Raji (cell line): Measurements from ENCODE around the gene FUT2.

Experiments
- POLR2A ChIP-seq: IDR thresholded peaks from 2 replicates; pipeline ENCODE4 v1.6.1; 2011; ENCODE audit warnings: low read depth, low read length, control low read depth; ENCODE audit not compliant: insufficient read depth

The FUT2 gene

GRCh38 chr19:48750351-48750750, 54.6 kb downstream of the FUT2 start:
- TF ChIP-seq POLR2A, result no peak

DNA sequence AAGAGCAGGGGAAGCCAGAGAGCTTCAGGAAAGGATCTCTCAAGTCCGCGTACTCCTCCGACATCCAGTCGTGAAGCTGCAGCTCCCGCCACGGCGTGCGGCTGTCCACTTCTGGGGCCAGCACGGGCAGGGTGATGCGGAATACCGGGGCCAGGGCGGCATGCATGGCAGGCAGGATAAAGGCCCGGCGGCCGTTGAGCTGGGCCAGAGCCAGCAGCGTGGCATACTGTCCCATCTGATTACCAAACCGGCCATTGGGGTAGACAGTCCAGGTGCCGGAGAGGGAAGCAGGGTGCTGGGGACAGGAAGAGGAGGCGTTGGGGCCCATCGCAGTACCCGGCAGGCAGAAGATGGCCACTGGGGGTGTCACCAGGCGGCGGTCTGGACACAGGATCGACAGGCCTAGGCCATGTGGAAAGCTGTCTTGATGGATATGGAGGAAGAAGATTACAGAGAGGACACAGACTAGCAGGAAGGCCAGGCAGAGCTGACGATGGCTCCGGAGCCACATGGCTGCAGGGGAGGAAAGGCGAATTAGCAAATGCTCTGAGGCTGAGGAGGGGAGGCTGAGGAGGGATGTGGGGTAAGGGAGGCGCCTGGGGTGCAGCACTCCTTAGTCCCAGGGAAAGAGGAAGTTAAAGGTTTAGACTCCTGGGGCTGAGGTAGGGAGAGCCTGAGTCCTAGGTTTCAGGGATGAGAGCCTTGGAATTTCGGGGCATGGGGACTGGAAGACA, 55.2 kb downstream of the FUT2 start:
- TF ChIP-seq POLR2A, result no peak

- TF ChIP-seq POLR2A, result no peak
Observed at GRCh38 chr19:48751845-48752495, 56.2 kb downstream of the FUT2 start.

- TF ChIP-seq POLR2A, result no peak
Observed at GRCh38 chr19:48752496-48753365, 57.0 kb downstream of the FUT2 start, which contains the start of gene FUT1. FUT1 (minus strand) TSS chr19:48752641; CDS start chr19:48751281, 1,360 bp downstream.

DNA sequence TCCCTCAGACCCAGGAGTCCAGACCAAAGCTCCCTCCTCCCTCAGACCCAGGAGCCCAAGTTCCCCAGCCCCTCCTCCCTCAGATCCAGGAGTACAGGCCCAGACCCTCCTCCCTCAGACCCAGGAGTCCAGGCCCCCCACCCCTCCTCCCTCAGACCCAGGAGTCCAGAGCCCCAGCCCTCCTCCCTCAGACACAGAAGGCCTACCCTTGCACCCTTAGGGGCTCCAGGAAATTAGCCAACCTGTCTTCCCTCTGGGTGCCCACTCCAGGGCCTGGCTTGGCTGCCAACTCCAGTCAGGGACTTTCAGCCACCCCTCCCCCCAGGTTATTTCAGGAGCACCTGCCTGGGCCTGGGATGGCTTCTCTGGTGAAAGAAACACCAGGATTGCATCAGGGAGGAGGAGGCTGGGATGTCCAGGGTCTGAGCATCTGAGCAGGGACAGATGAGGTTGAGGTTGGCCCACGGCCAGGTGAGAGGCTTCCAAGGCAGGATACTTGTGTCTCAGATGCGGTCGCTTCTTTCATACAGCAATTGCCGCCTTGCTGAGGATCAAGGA, 59.4 kb downstream of the FUT2 start, which contains the start of gene FGF21:
FGF21 (plus strand) TSS at position 441 of the 558 bp plus-strand sequence. CDS start 713 bp downstream, outside the sequence.
- no peak for TF ChIP-seq POLR2A
